HCT116 (cell line): ENCODE results near the gene ANKRD44. TPM values are rescaled to one million over a fixed set of nuclear protein-coding genes. Genes with fewer than 3 reads are reported as not detected.

Experiments used
- ATAC-seq: fragments of 200-7000 bp; cut with Tn5 transposase; 2 replicates; pipeline ENCODE4 v1.9.1; 2020; ENCODE audit warnings: mild to moderate bottlenecking, moderate library complexity
- BruUV-seq: library from RNA; stranded (reverse); fragments of 400-500 nt; replicated peaks from 2 replicates; lab custom pipeline; 2021; lab: Mats Ljungman, UMichigan
- CTCF ChIA-PET: fragments of 300-600 bp; sonication (Branson Sonifier 250); formaldehyde crosslinking; loops from one replicate; lab custom pipeline; 2021; ENCODE audit warnings: antibody characterized with exemption; lab: Charles Lee
- POLR2A ChIA-PET: fragments of 300-600, 350-600 bp; sonication (Branson Sonifier 250); formaldehyde crosslinking; loops from one replicate; lab custom pipeline; 2021; ENCODE audit warnings: antibody characterized with exemption; lab: Charles Lee
- RAD21 ChIA-PET, 2 experiments: fragments of 300-600 bp; sonication (Branson Sonifier 250); formaldehyde crosslinking; loops; one replicate each; lab custom pipeline; 2023; ENCODE audit warnings: low total read pairs in 2 of 2; ENCODE audit not compliant: uncharacterized antibody in 2 of 2, unreplicated experiment in 2 of 2, low non-redundant PET in 1 of 2; lab: Charles Lee
- DNase-seq: peaks from one replicate; pipeline ENCODE4 v3.0.0-alpha.2; 2010; ENCODE audit warnings: low read depth, low spot score
- H2AFZ ChIP-seq: fragments of 200-600 bp; shearing (Covaris generic), sonication (generic); 2 replicates; pipeline ENCODE4 v1.6.1; 2017; ENCODE audit warnings: low read depth, mixed run types, mixed read lengths, antibody characterized with exemption, low read length; ENCODE audit not compliant: poor library complexity, severe bottlenecking
- H3K27ac ChIP-seq: 2 replicates; pipeline ENCODE4 v1.5.1; 2012; ENCODE audit warnings: low read depth, low read length
- H3K27me3 ChIP-seq: fragments of 200-600 bp; sonication (generic); 2 replicates; pipeline ENCODE4 v1.6.1; 2016; ENCODE audit warnings: mixed run types, low read length, mixed read lengths; ENCODE audit not compliant: insufficient read depth
- H3K36me3 ChIP-seq, 2 experiments: fragments of 200-500 bp in 1 of 2; fragments of 200-600 bp in 1 of 2; sonication (Bioruptor generic) in 1 of 2; sonication (generic) in 1 of 2; 2 replicates each; pipeline versions ENCODE4 v1.5.1 to v1.6.1; 2014 to 2016; ENCODE audit warnings: low read length in 2 of 2, inconsistent platforms in 1 of 2, mixed read lengths in 1 of 2, mixed run types in 1 of 2; ENCODE audit not compliant: insufficient read depth in 2 of 2, control insufficient read depth in 1 of 2
- H3K4me1 ChIP-seq, 2 experiments: fragments of 200-600 bp in 1 of 2; sonication (generic) in 1 of 2; 2 replicates each; pipeline versions ENCODE4 v1.5.1 to v1.6.1; 2012 to 2017; ENCODE audit warnings: low read length in 2 of 2, inconsistent platforms in 1 of 2, mild to moderate bottlenecking in 1 of 2, mixed read lengths in 1 of 2, mixed run types in 1 of 2, moderate library complexity in 1 of 2; ENCODE audit not compliant: insufficient read depth in 2 of 2, control insufficient read depth in 1 of 2
- H3K4me2 ChIP-seq: fragments of 200-600 bp; sonication (generic); 2 replicates; pipeline ENCODE4 v1.6.1; 2017; ENCODE audit warnings: mixed run types, low read length, mixed read lengths
- H3K4me3 ChIP-seq, 2 experiments: fragments of 200-600 bp in 1 of 2; sonication (generic) in 1 of 2; replicated peaks in 1 of 2; 2 replicates each; pipeline ENCODE4 v1.5.1; 2011 to 2016; ENCODE audit warnings: low read length in 2 of 2, control low read depth in 1 of 2, low read depth in 1 of 2, mild to moderate bottlenecking in 1 of 2, mixed read lengths in 1 of 2, mixed run types in 1 of 2
- H3K79me2 ChIP-seq: fragments of 200-600 bp; sonication (generic); 2 replicates; pipeline ENCODE4 v1.6.1; 2017; ENCODE audit warnings: mild to moderate bottlenecking, mixed run types, low read length, moderate library complexity, mixed read lengths; ENCODE audit not compliant: insufficient read depth
- H3K9ac ChIP-seq: fragments of 200-600 bp; sonication (generic); 2 replicates; pipeline ENCODE4 v1.6.1; 2016; ENCODE audit warnings: low read length, mixed read lengths
- H3K9me2 ChIP-seq: fragments of 200-600 bp; sonication (generic), shearing (Covaris generic); 2 replicates; pipeline ENCODE4 v1.6.1; 2017; ENCODE audit warnings: mixed run types, mild to moderate bottlenecking, moderate library complexity; ENCODE audit not compliant: insufficient read depth
- H3K9me3 ChIP-seq, 2 experiments: fragments of 200-500 bp in 1 of 2; fragments of 200-600 bp in 1 of 2; sonication (Bioruptor generic) in 1 of 2; sonication (generic) in 1 of 2; 2 replicates each; pipeline ENCODE4 v1.6.1; 2014 to 2017; ENCODE audit warnings: low read length in 2 of 2, mixed read lengths in 2 of 2, inconsistent platforms in 1 of 2, low read depth in 1 of 2, mild to moderate bottlenecking in 1 of 2, mixed run types in 1 of 2, moderate library complexity in 1 of 2; ENCODE audit not compliant: control insufficient read depth in 1 of 2, insufficient read depth in 1 of 2
- H4K20me1 ChIP-seq: fragments of 200-600 bp; sonication (generic), shearing (Covaris generic); 2 replicates; pipeline ENCODE4 v1.6.1; 2017; ENCODE audit warnings: mixed run types, mild to moderate bottlenecking, moderate library complexity; ENCODE audit not compliant: insufficient read depth
- ATF3 ChIP-seq: IDR thresholded peaks from 2 replicates; pipeline ENCODE4 v1.6.1; 2012
- CBX3 ChIP-seq: IDR thresholded peaks from 2 replicates; pipeline ENCODE4 v1.6.1; 2012; ENCODE audit warnings: low read depth
- CEBPB ChIP-seq: IDR thresholded peaks from 2 replicates; pipeline ENCODE4 v1.6.1; 2012; ENCODE audit warnings: low read depth
- CTCF ChIP-seq, 3 experiments: fragments of 200-600 bp in 1 of 3; sonication (generic) in 1 of 3; IDR thresholded peaks in 2 of 3; conservative IDR thresholded peaks in 1 of 3; 2 replicates each; pipeline ENCODE4 v1.5.1; 2012 to 2017; ENCODE audit warnings: low read depth in 2 of 3, low read length in 2 of 3, antibody characterized with exemption in 1 of 3, borderline replicate concordance in 1 of 3, control low read depth in 1 of 3, mild to moderate bottlenecking in 1 of 3, mixed read lengths in 1 of 3, mixed run types in 1 of 3, moderate library complexity in 1 of 3; ENCODE audit not compliant: insufficient read depth in 1 of 3
- ELF1 ChIP-seq: IDR thresholded peaks from 2 replicates; pipeline ENCODE4 v1.6.1; 2012; ENCODE audit warnings: low read depth, borderline replicate concordance
- EZH2 ChIP-seq: fragments of 200-600 bp; sonication (generic); IDR thresholded peaks from 2 replicates; pipeline ENCODE4 v1.6.1; 2017; ENCODE audit warnings: antibody characterized with exemption, mixed run types
- EZH2phosphoT487 ChIP-seq: fragments of 200-600 bp; IDR thresholded peaks from 2 replicates; pipeline ENCODE4 v1.6.1; 2018; ENCODE audit warnings: antibody characterized with exemption, borderline replicate concordance
- FOSL1 ChIP-seq: IDR thresholded peaks from 2 replicates; pipeline ENCODE4 v1.6.1; 2012; ENCODE audit warnings: low read depth
- MAX ChIP-seq: IDR thresholded peaks from 2 replicates; pipeline ENCODE4 v1.6.1; 2012
- POLR2A ChIP-seq: IDR thresholded peaks from 2 replicates; pipeline ENCODE4 v1.7.0; 2011; ENCODE audit warnings: borderline replicate concordance; ENCODE audit not compliant: insufficient read depth, insufficient read length; ENCODE audit errors: extremely low read depth
- POLR2AphosphoS5 ChIP-seq: IDR thresholded peaks from 2 replicates; pipeline ENCODE4 v1.6.1; 2011; ENCODE audit warnings: mild to moderate bottlenecking, low read depth, low read length, moderate library complexity
- RAD21 ChIP-seq: IDR thresholded peaks from 2 replicates; pipeline ENCODE4 v1.6.1; 2012; ENCODE audit warnings: low read depth, mild to moderate bottlenecking
- REST ChIP-seq: IDR thresholded peaks from 2 replicates; pipeline ENCODE4 v1.6.1; 2012; ENCODE audit warnings: low read depth
- SIN3A ChIP-seq: IDR thresholded peaks from 2 replicates; pipeline ENCODE4 v1.6.1; 2012; ENCODE audit warnings: low read depth
- SP1 ChIP-seq: IDR thresholded peaks from 2 replicates; pipeline ENCODE4 v1.6.1; 2012; ENCODE audit warnings: low read depth
- SRF ChIP-seq: IDR thresholded peaks from 2 replicates; pipeline ENCODE4 v1.6.1; 2012; ENCODE audit warnings: low read depth
- TCF7L2 ChIP-seq: IDR thresholded peaks from 2 replicates; pipeline ENCODE4 v1.7.0; 2011; ENCODE audit warnings: borderline replicate concordance, inconsistent platforms; ENCODE audit not compliant: insufficient read depth, insufficient read length; ENCODE audit errors: extremely low read depth
- ZBTB33 ChIP-seq: IDR thresholded peaks from 2 replicates; pipeline ENCODE4 v1.6.1; 2011; ENCODE audit warnings: mild to moderate bottlenecking, low read length, moderate library complexity; ENCODE audit not compliant: insufficient replicate concordance; ENCODE audit errors: extremely low read depth
- ZNF274 ChIP-seq: fragments of 200-500 bp; sonication (Bioruptor generic); IDR thresholded peaks from 2 replicates; pipeline ENCODE4 v1.6.1; 2014; ENCODE audit warnings: mild to moderate bottlenecking, low read depth, low read length, inconsistent platforms
- intact Hi-C: fragments of 100-400 bp; cut with micrococcal nuclease; formaldehyde crosslinking; loops from 2 replicates; pipeline ENCODE4 v1.10.0; 2022
- total RNA-seq: library from RNA; stranded (reverse); gene quantifications from one replicate; pipeline ENCODE4 v1.2.1, GENCODE V29; 2021; ENCODE audit not compliant: unreplicated experiment

Gene ANKRD44
- total RNA-seq, 1 experiment from 2014 or later, result 2.7 TPM

- H4K20me1 ChIP-seq, result no peaks in the 10 kb centered on the region
- CTCF ChIA-PET, result no interaction called here
- TF ChIP-seq SP1 (no peak), EZH2 (no peak), FOSL1 (no peak), CTCF (IDR thresholded peaks at IDR 0.05 in 2 of 3, conservative IDR thresholded peaks at IDR 0.05 in 1 of 3; ENCODE audit: borderline replicate concordance in 1 of 3, insufficient read depth in 1 of 3, low read depth in 2 of 3, low read length in 2 of 3) (no peak), MAX (no peak), SRF (no peak), ZNF274 (no peak), SIN3A (no peak), TCF7L2 (no peak), CEBPB (no peak), CBX3 (no peak), ATF3 (no peak), ELF1 (no peak), ZBTB33 (no peak), REST (no peak), EZH2phosphoT487 (no peak), POLR2A (no peak), RAD21 (no peak), POLR2AphosphoS5 (no peak)
- RAD21 ChIA-PET, result no interaction called here
- no peaks in the 10 kb centered on the region for H3K79me2 ChIP-seq
- H3K9me3 ChIP-seq, result no peaks in the 10 kb centered on the region
- no peak for DNase-seq
- H3K27ac ChIP-seq, result no peak overlapping the region
- POLR2A ChIA-PET, result no interaction called here
- H2AFZ ChIP-seq, result no peak overlapping the region
- H3K4me1 ChIP-seq, result peaks cover 8 to 11% of the 10 kb centered on the region in 2 experiments
- H3K4me3 ChIP-seq, result no peak overlapping the region
- H3K9me2 ChIP-seq, result no peaks in the 10 kb centered on the region
- H3K36me3 ChIP-seq, result no peaks in the 10 kb centered on the region
- intact Hi-C loops, result no loop called here
- ATAC-seq, result no peak
- no TSS peak for BruUV-seq
- no peak overlapping the region for H3K9ac ChIP-seq
- no peak overlapping the region for H3K4me2 ChIP-seq
- H3K27me3 ChIP-seq, result no peaks in the 10 kb centered on the region
Measured at GRCh38 chr2:197031803-197032202, 278.8 kb downstream of the ANKRD44 start.
